Pons (tissue), 1 donor: ENCODE data around the gene TRPM4.
"Not testable (repeated sequence)": the region's sequence is repeated elsewhere in the genome, so short reads cannot be mapped to it uniquely, and the experiment has no call there.

Experiments
- DNase-seq: peaks from one replicate; pipeline ENCODE4 v3.0.0-alpha.2; 2016; ENCODE audit warnings: low spot score

The TRPM4 gene

DNA sequence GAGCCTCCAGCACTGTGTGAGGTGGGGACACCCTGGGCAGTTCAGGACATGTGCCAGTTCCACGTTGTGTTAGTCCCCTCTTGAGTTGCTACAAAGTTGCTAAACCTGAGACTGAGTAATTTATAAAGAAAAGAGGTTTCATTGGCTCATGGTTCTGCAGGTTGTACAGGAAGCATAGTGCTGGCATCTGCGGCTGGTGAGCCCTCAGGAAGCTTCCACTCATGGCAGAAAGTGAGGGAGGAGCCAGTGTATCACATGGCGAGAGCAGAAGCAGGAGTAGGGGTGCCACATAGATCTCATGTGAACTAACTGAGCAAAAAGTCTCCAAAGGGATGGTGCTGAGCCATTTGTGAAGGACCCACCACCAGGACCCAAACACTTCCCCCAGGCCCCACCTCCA lies 33.2 kb downstream of the TRPM4 start:
- DNase-seq = no peak

- DNase-seq = no peak
These were observed 36.3 kb downstream of the TRPM4 start for GRCh38 chr19:49193822-49194394.

- DNase-seq = no peak
These were observed 36.8 kb downstream of the TRPM4 start for GRCh38 chr19:49194408-49194807.

GRCh38 chr19:49196527-49197240 lies 39.1 kb downstream of the TRPM4 start:
- no peak for DNase-seq

DNA sequence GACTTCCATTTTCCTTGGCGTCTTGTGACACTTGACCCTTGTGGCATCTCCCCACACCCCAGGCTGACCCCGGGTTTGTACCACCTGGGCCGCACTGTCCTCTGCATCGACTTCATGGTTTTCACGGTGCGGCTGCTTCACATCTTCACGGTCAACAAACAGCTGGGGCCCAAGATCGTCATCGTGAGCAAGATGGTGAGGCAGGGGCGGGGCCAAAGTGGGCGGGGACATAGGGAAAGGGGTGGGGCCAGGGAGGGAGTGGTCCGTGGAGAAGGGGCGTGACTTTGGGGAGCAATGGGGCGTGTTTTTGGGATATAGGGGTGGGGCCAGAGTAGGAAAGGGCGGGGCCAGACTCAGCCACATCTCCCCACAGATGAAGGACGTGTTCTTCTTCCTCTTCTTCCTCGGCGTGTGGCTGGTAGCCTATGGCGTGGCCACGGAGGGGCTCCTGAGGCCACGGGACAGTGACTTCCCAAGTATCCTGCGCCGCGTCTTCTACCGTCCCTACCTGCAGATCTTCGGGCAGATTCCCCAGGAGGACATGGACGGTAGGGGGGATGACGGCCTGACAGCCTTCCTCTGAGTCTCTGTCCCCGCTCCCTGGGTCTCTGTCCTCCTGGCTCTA lies 42.8 kb downstream of the TRPM4 start:
- DNase-seq = no peak

DNA sequence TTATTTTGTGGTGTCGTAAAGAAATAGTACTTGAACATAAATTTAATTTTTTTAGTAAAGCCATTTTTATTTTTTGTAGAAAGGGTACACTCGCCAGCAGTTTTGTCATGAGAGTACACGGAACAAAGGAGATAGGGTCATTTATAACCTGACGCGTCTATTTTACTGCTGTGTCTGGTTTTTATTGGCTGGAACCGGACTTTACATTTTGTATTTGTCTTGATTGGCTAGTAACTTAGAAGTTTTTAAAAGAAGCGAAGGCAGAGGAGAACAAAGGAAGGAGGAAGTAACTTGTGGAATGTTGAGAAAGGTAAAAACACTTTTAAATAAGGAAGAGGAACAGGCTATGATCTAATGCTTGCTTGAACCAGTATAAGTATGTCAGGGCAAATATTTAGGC lies 43.5 kb downstream of the TRPM4 start:
- DNase-seq = no peak

GRCh38 chr19:49205114-49205513 lies 47.5 kb downstream of the TRPM4 start:
- DNase-seq = peak; percentile 51

GRCh38 chr19:49209502-49209901 lies 51.9 kb downstream of the TRPM4 start:
- DNase-seq = not testable (repeated sequence)

DNA sequence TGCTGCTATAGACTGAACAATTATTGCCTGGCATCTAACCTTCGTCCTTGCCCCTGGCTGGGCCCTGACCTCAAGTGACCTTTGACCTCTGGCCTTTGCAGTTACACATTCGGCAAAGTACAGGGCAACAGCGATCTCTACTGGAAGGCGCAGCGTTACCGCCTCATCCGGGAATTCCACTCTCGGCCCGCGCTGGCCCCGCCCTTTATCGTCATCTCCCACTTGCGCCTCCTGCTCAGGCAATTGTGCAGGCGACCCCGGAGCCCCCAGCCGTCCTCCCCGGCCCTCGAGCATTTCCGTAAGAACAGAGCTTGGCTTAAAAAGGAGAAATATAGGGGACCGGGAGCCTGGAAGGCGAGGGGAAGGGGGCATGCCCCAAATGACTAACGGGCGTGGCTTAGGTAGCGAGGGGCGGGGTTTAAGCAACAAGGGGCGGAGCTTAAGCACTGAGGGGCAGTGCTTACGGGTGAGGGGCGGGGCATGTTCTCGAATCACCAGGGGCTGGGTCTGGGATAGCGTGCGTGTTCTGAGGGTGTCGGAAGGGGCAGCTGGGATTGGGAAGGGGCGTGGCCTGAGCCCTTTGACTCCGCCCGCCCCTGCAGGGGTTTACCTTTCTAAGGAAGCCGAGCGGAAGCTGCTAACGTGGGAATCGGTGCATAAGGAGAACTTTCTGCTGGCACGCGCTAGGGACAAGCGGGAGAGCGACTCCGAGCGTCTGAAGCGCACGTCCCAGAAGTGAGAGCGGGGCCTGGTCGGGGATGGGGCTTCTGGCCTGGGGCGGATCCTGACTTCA lies 52.7 kb downstream of the TRPM4 start:
- DNase-seq = no peak

DNA sequence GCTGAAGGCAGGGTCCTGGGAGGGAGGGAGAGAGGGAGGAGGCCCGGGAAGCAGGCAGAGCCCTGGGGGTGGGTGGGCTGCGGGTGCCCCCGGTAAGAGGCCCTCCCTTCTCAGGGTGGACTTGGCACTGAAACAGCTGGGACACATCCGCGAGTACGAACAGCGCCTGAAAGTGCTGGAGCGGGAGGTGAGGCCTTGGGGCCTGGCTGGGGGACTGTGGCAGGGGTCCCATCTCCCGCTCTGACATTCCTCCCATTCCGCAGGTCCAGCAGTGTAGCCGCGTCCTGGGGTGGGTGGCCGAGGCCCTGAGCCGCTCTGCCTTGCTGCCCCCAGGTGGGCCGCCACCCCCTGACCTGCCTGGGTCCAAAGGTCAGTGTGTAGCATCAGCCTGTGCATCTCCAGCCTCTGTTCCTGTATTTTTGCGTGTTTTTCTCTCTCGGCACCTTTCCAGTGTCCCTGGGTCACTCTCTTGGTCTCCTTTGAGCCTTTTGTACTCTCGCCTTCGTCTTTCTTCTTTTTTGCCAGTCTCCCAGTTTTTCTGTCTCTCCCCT lies 53.4 kb downstream of the TRPM4 start:
- DNase-seq = no peak

- no peak for DNase-seq
These were observed 54.6 kb downstream of the TRPM4 start for GRCh38 chr19:49212016-49212701.

DNA sequence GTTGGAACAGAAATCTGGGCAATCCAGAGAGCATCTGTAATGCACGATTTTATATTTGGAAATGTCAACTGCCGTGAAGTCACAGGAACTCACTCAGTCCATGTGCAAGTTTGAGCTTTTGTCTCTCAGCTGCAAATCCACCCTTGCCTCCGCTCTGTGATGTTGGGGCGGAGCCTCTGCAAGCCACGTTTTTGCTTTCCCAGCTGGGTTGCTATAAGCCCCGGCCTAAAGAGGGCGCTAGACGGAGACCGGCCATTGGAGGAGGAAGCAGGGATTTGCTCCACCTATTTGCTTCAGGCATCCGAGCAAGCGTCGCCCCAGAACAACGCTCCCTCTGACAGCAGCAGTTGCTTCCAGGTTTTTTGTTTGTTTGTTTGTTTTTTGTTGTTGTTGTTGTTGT lies 56.2 kb downstream of the TRPM4 start:
- no peak for DNase-seq

DNA sequence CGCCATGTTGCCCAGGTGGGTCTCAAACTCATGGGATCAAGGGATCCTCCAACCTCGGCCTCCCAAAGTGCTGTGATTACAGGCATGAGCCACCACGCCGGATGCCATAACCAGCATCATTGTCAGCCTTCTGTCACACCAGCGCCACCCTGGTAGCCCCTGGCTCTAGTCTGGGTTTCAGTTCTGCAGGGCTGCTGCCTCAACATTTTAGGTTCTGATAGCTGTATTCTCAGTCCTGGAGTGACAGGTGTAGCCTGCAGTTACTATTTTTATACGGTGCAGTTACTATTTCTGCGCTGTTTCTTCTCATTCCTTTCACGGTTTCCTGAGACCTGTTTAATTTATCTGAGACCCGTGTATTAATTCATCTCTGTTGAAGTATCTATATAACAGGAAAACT lies 57.1 kb downstream of the TRPM4 start:
- no peak for DNase-seq

- no peak for DNase-seq
These were observed 58.5 kb downstream of the TRPM4 start for GRCh38 chr19:49216071-49216470.

DNA sequence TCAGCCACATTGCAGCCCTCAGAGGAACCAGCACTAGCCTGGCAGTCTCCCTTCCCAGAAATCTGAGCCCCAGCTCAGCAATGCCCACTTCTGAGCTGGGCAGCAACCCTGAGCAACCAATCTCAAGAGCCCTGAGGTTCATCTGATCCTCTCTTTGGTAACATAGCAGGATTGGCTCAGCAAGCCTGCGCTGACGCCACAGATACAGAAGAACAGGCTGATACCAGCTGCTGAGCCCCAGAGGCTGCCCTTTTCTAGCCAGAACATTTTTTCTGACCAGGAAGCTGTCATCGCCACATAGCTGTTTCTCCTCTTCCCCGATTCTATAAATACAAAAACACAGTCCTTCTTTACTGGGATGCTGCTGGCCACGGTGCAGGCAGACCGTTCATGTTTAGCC lies 59.8 kb downstream of the TRPM4 start:
- DNase-seq = no peak

DNA sequence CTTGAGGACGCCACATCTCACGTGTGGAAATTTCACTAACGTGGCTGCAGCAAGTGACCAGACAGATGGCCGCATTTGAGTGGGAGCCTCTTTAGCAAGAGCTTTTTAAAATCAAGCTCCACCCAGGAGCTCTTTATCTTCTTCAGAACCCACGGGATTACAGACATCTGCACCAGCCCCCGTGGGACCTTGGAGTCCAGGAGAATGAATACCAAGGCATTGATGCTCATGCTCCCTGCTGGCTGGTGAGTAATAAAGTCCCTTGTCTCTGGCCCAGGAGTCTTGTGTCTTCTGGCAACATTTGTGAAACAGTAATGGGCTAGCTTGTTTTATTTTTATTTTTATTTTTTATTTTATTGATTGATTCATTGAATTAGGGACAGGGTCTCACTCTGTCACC lies 64.4 kb downstream of the TRPM4 start:
- no peak for DNase-seq

GRCh38 chr19:49222528-49222927 lies 64.9 kb downstream of the TRPM4 start:
- no peak for DNase-seq

GRCh38 chr19:49223472-49223871 lies 65.9 kb downstream of the TRPM4 start:
- no peak for DNase-seq

DNA sequence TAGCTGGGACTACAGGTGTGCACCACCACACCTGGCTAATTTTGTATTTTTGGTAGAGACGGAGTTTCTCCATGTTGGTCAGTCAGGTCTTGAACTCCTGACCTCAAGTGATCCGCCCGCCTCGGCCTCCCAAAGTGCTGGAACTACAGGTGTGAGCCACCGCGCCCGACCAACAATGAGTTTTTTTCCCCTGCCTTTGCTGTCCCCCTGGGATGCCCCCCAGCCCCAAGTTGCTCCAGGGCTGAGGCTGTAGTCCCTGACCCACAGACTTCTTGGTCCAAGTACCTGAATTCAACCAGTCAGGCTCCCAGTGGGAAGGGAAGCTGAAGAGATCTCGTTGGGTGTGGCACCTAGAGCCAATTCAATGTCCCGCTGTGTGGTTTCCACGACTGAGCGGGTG lies 66.8 kb downstream of the TRPM4 start:
- not testable (repeated sequence) for DNase-seq

DNA sequence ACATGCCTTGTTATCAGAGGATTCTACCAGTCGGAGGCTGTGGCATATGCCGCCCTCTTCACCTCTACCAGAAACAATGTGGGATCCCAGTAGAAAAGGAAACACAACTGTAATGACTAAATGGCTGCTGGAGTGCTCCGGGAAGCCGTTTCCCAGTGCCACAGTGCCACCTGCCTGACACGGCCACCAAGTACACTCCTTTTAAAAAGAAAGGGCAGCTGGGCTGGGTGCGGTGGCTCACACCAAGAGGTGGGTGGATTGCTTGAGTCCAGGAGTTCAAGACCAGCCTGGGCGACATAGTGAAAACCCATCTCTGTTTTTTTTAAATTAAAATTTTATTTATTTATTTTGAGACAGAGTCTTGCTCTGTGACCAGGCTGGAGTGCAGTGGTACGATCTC lies 67.3 kb downstream of the TRPM4 start:
- no peak for DNase-seq

DNA sequence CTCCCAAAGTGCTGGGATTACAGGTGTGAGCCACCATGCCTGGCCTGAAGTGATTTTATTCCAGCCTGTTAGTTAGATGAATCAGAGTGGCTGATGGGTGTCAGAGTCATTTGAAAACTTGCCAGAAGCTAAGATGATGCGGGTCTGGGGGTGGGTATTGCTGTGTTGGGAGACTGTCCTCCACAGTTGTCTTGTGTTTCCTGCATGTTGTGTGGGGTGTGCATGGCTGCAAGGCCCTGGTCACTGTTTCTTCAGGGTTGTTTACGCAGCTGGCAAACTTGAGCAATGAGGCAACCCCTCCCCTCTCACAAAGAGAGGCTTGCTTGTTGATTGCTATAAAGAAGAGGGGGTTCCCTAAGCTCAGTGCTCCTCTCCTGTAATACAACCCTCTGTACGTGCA lies 71.8 kb downstream of the TRPM4 start:
- DNase-seq = no peak

DNA sequence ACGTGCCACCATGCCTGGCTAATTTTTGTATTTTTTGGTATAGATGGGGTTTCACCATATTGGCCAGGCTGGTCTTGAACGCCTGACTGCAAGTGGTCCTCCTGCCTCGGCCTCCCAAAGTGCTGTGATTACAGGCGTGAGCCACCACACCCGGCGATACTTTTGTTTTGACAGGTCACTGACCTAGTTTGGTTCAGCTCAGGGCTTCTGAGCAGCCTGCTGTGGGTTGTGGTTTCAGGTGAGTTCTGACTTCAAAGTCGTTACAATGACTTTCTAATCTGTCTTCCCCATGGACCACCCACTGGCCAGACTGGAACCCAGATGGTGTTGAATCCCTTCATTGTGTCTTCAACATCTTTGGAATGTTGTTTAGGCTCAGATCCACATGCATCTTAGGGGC lies 73.8 kb downstream of the TRPM4 start:
- no peak for DNase-seq
